ENCODE results near the gene COMTD1.
A peak's percentile ranks its signal among the peaks of the same experiment; 100 is the strongest.

COMTD1 gene

DNA sequence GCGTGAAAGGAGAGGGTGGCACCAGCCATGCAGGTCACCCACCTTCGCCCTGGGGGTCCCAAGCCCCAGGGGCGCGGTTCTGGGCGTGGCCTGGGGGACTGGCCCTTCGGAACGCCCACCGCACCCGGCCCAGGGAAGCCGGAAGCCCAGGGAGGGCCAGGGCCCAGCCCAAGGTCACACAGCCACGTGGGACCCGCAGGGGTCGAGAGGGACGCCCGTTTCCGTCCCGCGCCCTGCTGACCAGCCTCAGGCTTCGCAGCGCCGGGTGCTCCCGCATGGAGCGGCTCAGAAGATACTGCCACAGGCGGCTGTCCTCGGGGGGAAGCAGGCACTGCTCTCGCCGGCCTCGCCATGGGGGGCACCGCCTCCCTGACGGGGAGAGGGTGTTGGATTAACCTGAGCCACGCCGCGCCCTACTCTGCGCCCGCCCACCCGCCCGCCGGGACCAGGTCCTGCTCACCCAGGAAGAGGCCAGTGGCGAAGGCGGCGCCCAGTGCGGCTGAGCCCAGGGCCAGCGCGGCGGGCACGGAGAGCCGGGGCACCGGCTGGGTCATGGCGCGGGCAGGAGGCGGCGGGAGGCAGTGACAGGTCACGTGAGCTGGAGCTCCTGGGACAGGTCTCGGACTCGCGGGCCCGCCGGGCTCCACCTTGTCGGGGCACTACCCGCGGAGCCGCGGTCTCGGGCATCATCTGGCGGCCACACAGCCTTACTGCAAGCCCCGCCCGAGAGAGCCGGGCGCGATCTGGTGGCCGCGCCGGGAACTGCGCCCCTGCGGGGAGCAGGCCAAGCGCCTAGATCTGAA lies at the start of gene COMTD1:
TSS of gene COMTD1 (minus strand) at position 583 of the 803 bp plus-strand sequence. CDS start at position 554, 29 bp downstream.
- H3K4me3 ChIP-seq (ENCODE audit: control insufficient read depth, low read depth, low read length), result peak within 1 kb of the TSS; percentile 64
- TF ChIP-seq, protein P1, sequence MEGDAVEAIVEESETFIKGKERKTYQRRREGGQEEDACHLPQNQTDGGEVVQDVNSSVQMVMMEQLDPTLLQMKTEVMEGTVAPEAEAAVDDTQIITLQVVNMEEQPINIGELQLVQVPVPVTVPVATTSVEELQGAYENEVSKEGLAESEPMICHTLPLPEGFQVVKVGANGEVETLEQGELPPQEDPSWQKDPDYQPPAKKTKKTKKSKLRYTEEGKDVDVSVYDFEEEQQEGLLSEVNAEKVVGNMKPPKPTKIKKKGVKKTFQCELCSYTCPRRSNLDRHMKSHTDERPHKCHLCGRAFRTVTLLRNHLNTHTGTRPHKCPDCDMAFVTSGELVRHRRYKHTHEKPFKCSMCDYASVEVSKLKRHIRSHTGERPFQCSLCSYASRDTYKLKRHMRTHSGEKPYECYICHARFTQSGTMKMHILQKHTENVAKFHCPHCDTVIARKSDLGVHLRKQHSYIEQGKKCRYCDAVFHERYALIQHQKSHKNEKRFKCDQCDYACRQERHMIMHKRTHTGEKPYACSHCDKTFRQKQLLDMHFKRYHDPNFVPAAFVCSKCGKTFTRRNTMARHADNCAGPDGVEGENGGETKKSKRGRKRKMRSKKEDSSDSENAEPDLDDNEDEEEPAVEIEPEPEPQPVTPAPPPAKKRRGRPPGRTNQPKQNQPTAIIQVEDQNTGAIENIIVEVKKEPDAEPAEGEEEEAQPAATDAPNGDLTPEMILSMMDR (conservative IDR thresholded peaks at IDR 0.05; ENCODE audit: control insufficient read depth, insufficient read depth, low read depth, low read length), result peak; percentile 90
- DNase-seq (ENCODE audit: low read depth), result peak; percentile 81

DNA sequence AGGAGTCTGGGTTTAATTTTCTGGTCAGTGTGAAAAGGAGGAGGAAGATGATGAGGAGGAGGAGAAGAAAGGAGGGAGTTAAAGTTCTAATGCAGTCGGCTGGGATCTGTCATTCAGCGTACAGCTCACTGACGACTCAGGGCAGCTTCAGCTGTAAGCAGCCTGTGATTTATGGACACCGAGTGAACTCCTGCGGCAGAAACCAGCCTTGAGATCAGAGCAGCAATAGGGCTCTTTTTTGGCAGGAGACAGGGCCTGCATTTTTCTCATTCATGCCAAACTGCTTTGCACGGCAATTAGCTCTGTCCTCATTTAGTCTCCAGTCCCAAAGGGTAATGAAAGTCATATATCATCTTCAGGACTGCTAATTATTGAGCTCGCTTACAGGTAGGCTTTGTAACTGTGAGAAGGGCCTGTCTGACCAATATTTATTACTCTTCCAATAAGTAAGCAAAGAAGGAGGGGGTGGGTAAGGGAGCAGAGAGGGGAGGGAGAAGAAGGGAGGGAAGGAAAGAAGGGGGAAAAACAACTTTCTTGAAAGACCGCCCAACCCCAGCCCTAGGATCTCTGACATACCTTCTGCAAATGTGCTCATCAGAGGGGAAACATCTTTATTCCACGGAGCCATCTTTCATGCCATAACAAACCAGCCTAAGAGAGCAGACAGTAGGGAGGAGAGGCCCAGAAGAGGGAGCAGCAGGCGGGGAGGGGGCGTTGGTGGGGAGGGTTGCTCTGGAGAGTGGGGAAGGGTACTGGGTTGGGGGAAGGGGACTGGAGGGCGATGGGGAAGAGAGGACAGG lies 48.1 kb upstream of the COMTD1 start:
- TF ChIP-seq, protein P1 (conservative IDR thresholded peaks at IDR 0.05; ENCODE audit: control insufficient read depth, insufficient read depth, low read depth, low read length), result no peak
- peak; percentile 33 for DNase-seq (ENCODE audit: low read depth)
- no peak overlapping the region for H3K4me3 ChIP-seq (ENCODE audit: control insufficient read depth, low read depth, low read length)

DNA sequence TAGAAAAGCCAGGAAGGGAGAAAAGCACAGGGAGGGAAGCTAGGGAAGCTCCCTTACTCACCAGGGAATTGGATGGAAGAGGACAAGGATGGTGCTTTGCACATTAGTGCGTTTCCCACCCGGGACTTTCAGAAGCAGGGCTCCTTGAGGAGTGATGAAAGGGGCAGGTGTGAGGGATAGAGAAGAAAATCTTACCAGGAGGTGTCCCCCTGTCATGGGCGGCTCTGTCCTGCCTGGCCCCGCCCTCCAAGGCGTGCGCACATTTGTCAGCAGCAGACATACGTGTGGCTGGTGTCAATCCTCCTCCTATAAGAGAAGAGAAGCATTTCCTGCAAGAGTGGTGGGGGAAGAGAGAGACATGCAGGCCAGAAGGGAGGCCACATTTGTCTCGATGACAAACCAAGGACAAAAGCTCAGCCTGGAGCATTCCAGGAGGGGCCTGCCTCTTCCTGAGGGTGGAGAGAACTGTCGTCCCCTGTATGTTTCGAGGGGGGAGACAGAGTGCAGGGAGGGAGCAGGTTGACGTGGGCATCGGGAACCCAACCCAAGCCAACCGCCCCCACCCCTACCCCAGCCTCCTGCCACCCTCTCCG lies 47.4 kb upstream of the COMTD1 start:
- TF ChIP-seq, protein P1 (conservative IDR thresholded peaks at IDR 0.05; ENCODE audit: control insufficient read depth, insufficient read depth, low read depth, low read length), result no peak
- no peak overlapping the region for H3K4me3 ChIP-seq (ENCODE audit: control insufficient read depth, low read depth, low read length)
- no peak for DNase-seq (ENCODE audit: low read depth)

DNA sequence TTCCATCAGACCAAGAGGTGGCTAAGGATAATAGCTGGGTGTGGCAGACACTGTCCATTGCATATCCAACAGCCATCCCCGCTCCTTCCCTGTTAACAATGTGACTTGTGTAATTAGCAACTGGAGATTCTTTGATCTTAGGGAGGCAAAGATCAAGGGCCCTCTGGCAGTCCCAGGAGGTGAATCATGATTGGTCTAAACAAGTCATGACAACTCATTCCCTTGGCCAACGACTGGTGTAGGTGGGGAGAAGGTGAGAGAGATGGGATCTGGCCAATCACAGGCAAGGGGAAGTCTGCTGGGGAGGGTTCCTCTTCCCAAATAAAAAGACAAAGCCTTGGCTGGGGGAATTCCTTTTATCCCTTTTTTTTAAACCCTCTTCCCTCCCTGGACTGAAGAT lies 46.2 kb upstream of the COMTD1 start:
- DNase-seq (ENCODE audit: low read depth), result no peak
- H3K4me3 ChIP-seq (ENCODE audit: control insufficient read depth, low read depth, low read length), result no peak overlapping the region
- TF ChIP-seq, protein P1 (conservative IDR thresholded peaks at IDR 0.05; ENCODE audit: control insufficient read depth, insufficient read depth, low read depth, low read length), result no peak

DNA sequence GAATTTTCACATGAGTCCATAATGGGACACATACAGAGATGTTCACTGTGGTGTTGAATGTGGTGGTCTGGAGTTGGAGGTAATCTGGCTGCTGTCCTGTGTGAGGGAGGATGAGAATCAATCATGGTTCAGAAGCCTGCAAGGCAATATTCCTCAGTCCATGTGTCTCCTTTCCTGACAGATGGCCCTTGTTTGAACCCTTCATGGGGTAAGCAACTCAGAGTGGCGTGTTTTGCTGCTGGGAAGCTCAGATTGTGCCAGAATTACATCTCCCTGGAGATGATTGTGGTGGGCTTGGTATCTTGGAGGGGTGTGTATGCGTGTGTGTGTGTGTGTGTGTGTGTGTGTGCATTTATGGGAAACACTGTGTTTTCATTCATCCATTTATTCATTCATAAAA lies 44.5 kb upstream of the COMTD1 start:
- TF ChIP-seq, protein P1 (conservative IDR thresholded peaks at IDR 0.05; ENCODE audit: control insufficient read depth, insufficient read depth, low read depth, low read length), result no peak

DNA sequence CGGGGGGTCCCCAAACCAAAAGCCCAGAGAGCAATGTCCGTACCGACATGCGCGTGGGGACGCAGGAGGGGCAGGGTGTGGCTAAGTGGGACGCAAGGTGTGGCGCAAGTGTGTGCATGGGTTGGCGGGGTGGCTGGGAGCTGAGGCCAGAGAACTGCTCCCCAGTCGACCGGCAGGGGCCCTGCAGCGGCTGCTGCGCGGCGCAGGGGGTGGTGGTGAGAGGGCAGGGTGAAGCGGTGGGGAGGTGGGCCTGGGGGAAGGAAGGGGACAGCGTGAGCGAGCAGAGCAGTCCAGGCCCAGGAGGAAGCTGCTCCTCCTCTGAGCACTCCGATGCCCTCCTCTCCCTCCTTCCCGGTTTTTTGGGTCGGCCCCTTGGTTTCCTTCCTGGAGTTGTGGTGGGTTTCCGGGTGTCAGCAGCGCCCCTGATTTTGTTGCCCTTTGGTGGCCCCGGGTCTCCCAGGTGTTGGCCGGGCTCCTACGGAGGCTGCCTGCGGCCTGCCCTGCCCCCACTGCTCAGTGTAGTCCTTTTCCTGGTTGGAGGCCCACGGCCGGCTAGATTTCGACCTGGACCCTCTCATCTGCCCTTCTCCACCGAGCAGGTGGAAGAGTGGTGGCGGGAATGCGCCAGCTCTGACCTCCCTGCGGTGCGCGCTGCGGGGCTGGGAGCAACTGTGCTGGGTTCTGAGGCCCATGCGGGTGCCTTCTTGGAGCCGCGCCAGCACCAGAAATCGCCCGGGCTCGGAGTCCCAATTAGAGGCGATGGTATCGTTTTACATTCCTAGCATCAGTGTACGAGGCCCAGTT lies 40.5 kb upstream of the COMTD1 start:
- DNase-seq (ENCODE audit: low read depth), result no peak
- no peak overlapping the region for H3K4me3 ChIP-seq (ENCODE audit: control insufficient read depth, low read depth, low read length)
- TF ChIP-seq, protein P1 (conservative IDR thresholded peaks at IDR 0.05; ENCODE audit: control insufficient read depth, insufficient read depth, low read depth, low read length), result no peak

More for the DNA sequence above, 44.5 kb upstream of the COMTD1 start:
- H3K4me3 ChIP-seq (ENCODE audit: control insufficient read depth, low read depth, low read length), result no peak overlapping the region
- no peak for DNase-seq (ENCODE audit: low read depth)

All from fibroblast of mammary gland (primary cell).